Ectodermal cell (in vitro differentiated cells): ENCODE measurements around the gene MYMX.

Experiments used
- H3K27ac ChIP-seq: 2 replicates; pipeline ENCODE4 v1.7.0; 2013; ENCODE audit warnings: mild to moderate bottlenecking, low read depth, low read length; ENCODE audit not compliant: insufficient read depth, poor library complexity, severe bottlenecking
- H3K27me3 ChIP-seq: 2 replicates; pipeline ENCODE4 v1.7.0; 2013; ENCODE audit warnings: mild to moderate bottlenecking, low read length; ENCODE audit not compliant: insufficient read depth, control insufficient read depth, poor library complexity, severe bottlenecking
- H3K36me3 ChIP-seq: one replicate; pipeline ENCODE4 v1.7.0; 2013; ENCODE audit warnings: low read length; ENCODE audit not compliant: control insufficient read depth, insufficient read depth
- H3K4me1 ChIP-seq: one replicate; pipeline ENCODE4 v1.7.0; 2013; ENCODE audit warnings: low read length; ENCODE audit not compliant: control insufficient read depth, insufficient read depth
- H3K4me3 ChIP-seq: 2 replicates; pipeline ENCODE4 v1.7.0; 2013; ENCODE audit warnings: low read depth, low read length, control low read depth; ENCODE audit not compliant: insufficient read depth
- H3K9me3 ChIP-seq: 2 replicates; pipeline ENCODE4 v1.7.0; 2013; ENCODE audit warnings: mild to moderate bottlenecking, low read length, moderate library complexity; ENCODE audit not compliant: control insufficient read depth
- WGBS, 2 experiments: methylation state at CpG; one replicate each; pipeline ENCODE4 v1.1.7; 2013; ENCODE audit warnings: missing lambda C conversion rate in 2 of 2; 5-methylcytosine and 5-hydroxymethylcytosine counted together

MYMX gene

GRCh38 chr6:44199883-44200282 is 16.8 kb upstream of the MYMX start:
- Histone ChIP-seq H3K9me3 (no peaks in the 10 kb centered on the region), H3K27me3 (no peaks in the 10 kb centered on the region), H3K27ac (no peak overlapping the region), H3K4me1 (peaks cover 19% of the 10 kb centered on the region), H3K4me3 (no peak overlapping the region), H3K36me3 (no peaks in the 10 kb centered on the region)
- 93 to 95% methylated on average over 4 of the region's 4 CpGs for WGBS, 2 experiments

GRCh38 chr6:44201200-44201599 is 15.5 kb upstream of the MYMX start:
- no peak overlapping the region for H3K27ac ChIP-seq
- WGBS, 2 experiments = 88% methylated on average over 3 of the region's 3 CpGs
- no peak overlapping the region for H3K4me3 ChIP-seq
- H3K36me3 ChIP-seq = no peaks in the 10 kb centered on the region
- peaks cover 19% of the 10 kb centered on the region for H3K4me1 ChIP-seq
- H3K27me3 ChIP-seq = no peaks in the 10 kb centered on the region
- no peaks in the 10 kb centered on the region for H3K9me3 ChIP-seq

GRCh38 chr6:44201638-44202303 is 15.0 kb upstream of the MYMX start:
- 89 to 94% methylated on average over 11 of the region's 11 CpGs for WGBS, 2 experiments
- H3K27ac ChIP-seq = no peak overlapping the region
- no peak overlapping the region for H3K4me3 ChIP-seq
- no peaks in the 10 kb centered on the region for H3K27me3 ChIP-seq
- H3K36me3 ChIP-seq = no peaks in the 10 kb centered on the region
- H3K4me1 ChIP-seq = peaks cover 22% of the 10 kb centered on the region
- H3K9me3 ChIP-seq = no peaks in the 10 kb centered on the region

GRCh38 chr6:44202332-44202971 is 14.3 kb upstream of the MYMX start:
- Histone ChIP-seq H3K27me3 (no peaks in the 10 kb centered on the region), H3K27ac (peak overlapping the region; percentile 9), H3K9me3 (no peaks in the 10 kb centered on the region), H3K4me1 (peaks cover 25% of the 10 kb centered on the region), H3K4me3 (no peak overlapping the region), H3K36me3 (no peaks in the 10 kb centered on the region)
- WGBS, 2 experiments = 49 to 54% methylated on average over 4 of the region's 4 CpGs

- WGBS, 2 experiments = 68 to 70% methylated on average over 11 of the region's 11 CpGs
- Histone ChIP-seq H3K9me3 (no peaks in the 10 kb centered on the region), H3K27ac (peak overlapping the region; percentile 9)
Observed at GRCh38 chr6:44202972-44203750, 13.6 kb upstream of the MYMX start.

GRCh38 chr6:44203955-44204354 is 12.8 kb upstream of the MYMX start:
- Histone ChIP-seq H3K9me3 (no peaks in the 10 kb centered on the region), H3K27me3 (no peaks in the 10 kb centered on the region), H3K27ac (no peak overlapping the region), H3K4me1 (peaks cover 25% of the 10 kb centered on the region), H3K4me3 (no peak overlapping the region), H3K36me3 (no peaks in the 10 kb centered on the region)
- WGBS, 2 experiments = 93% methylated on average over 6 of the region's 6 CpGs

More at GRCh38 chr6:44202972-44203750, 13.6 kb upstream of the MYMX start:
- no peaks in the 10 kb centered on the region for H3K36me3 ChIP-seq
- no peaks in the 10 kb centered on the region for H3K27me3 ChIP-seq
- H3K4me3 ChIP-seq = no peak overlapping the region
- H3K4me1 ChIP-seq = peaks cover 25% of the 10 kb centered on the region

- Histone ChIP-seq H3K27ac (no peak overlapping the region), H3K9me3 (no peaks in the 10 kb centered on the region), H3K36me3 (no peaks in the 10 kb centered on the region), H3K27me3 (no peaks in the 10 kb centered on the region), H3K4me1 (peaks cover 5% of the 10 kb centered on the region), H3K4me3 (no peak overlapping the region)
- 87 to 90% methylated on average over 6 of the region's 6 CpGs for WGBS, 2 experiments
Observed at GRCh38 chr6:44207966-44208365, 8.8 kb upstream of the MYMX start.

GRCh38 chr6:44211284-44211683 is 5.4 kb upstream of the MYMX start:
- 93 to 94% methylated on average over 3 of the region's 3 CpGs for WGBS, 2 experiments
- Histone ChIP-seq H3K27ac (no peak overlapping the region), H3K36me3 (no peaks in the 10 kb centered on the region), H3K4me1 (peaks cover 5% of the 10 kb centered on the region), H3K4me3 (no peak overlapping the region), H3K27me3 (no peaks in the 10 kb centered on the region), H3K9me3 (no peaks in the 10 kb centered on the region)

GRCh38 chr6:44214307-44214706 is 2.4 kb upstream of the MYMX start:
- Histone ChIP-seq H3K27me3 (no peaks in the 10 kb centered on the region), H3K36me3 (no peaks in the 10 kb centered on the region), H3K9me3 (no peaks in the 10 kb centered on the region), H3K4me1 (peaks cover 23% of the 10 kb centered on the region), H3K4me3 (no peak overlapping the region), H3K27ac (no peak overlapping the region)
- 94 to 96% methylated on average over 6 of the region's 6 CpGs for WGBS, 2 experiments
